H1 (cell line): ENCODE results near the gene PLLP. TPM values are rescaled to one million over a fixed set of nuclear protein-coding genes. Genes with fewer than 3 reads are reported as not detected.

ENCODE experiments used
- CTCF ChIA-PET: fragments of 300-600 bp; sonication (Branson Sonifier 250); formaldehyde crosslinking; loops from one replicate; lab custom pipeline; 2021; ENCODE audit not compliant: partially characterized antibody; lab: Charles Lee
- POLR2A ChIA-PET: fragments of 300-600 bp; sonication (Branson Sonifier 250); formaldehyde crosslinking; loops from one replicate; lab custom pipeline; 2021; ENCODE audit warnings: inconsistent platforms; ENCODE audit not compliant: partially characterized antibody; lab: Charles Lee
- DNase-seq, 2 experiments: peaks; one replicate each; pipeline versions ENCODE4 v3.0.0 to v3.0.0-alpha.2; 2010 to 2022; ENCODE audit warnings: low spot score in 2 of 2, low read depth in 1 of 2, mixed read lengths in 1 of 2
- FAIRE-seq: peaks from 2 replicates; lab custom pipeline; 2011; peaks lifted over from hg19 to GRCh38; lab: Jason Lieb, UNC
- H2AFZ ChIP-seq: 2 replicates; pipeline ENCODE4 v1.8.1; 2012; ENCODE audit warnings: low read length, inconsistent platforms
- H2AK5ac ChIP-seq: 2 replicates; pipeline ENCODE4 v1.6.1; 2013; ENCODE audit warnings: low read depth, low read length
- H2BK120ac ChIP-seq: replicated peaks from 2 replicates; pipeline ENCODE3; 2013; ENCODE audit warnings: low read depth, low read length, inconsistent platforms
- H2BK12ac ChIP-seq: 2 replicates; pipeline ENCODE4 v1.6.1; 2013; ENCODE audit warnings: low read depth, low read length
- H2BK15ac ChIP-seq: 2 replicates; pipeline ENCODE4 v1.6.1; 2013; ENCODE audit warnings: low read length
- H2BK20ac ChIP-seq: 2 replicates; pipeline ENCODE4 v1.6.1; 2013; ENCODE audit warnings: low read length
- H2BK5ac ChIP-seq: 2 replicates; pipeline ENCODE4 v1.6.1; 2013; ENCODE audit warnings: low read depth, low read length
- H3K14ac ChIP-seq: 2 replicates; pipeline ENCODE4 v1.6.1; 2013; ENCODE audit warnings: inconsistent platforms; ENCODE audit not compliant: insufficient read length
- H3K18ac ChIP-seq: 2 replicates; pipeline ENCODE4 v1.6.1; 2013; ENCODE audit warnings: low read length; ENCODE audit errors: extremely low read depth
- H3K23ac ChIP-seq: 2 replicates; pipeline ENCODE4 v1.6.1; 2013; ENCODE audit warnings: inconsistent platforms; ENCODE audit not compliant: insufficient read length
- H3K23me2 ChIP-seq: 2 replicates; pipeline ENCODE4 v1.6.1; 2013; ENCODE audit warnings: low read depth, low read length
- H3K27ac ChIP-seq: 2 replicates; pipeline ENCODE4 v1.6.1; 2011; ENCODE audit warnings: low read depth, low read length, inconsistent platforms
- H3K27me3 ChIP-seq, 4 experiments: replicated peaks in 1 of 4; 1 replicate in 1 of 4; 2 replicates in 3 of 4; pipeline versions ENCODE4 v1.6.1 to v1.8.1; 2011 to 2013; ENCODE audit warnings: low read length in 3 of 4, mild to moderate bottlenecking in 3 of 4, inconsistent platforms in 2 of 4, mixed read lengths in 2 of 4, moderate library complexity in 1 of 4; ENCODE audit not compliant: control insufficient read depth in 3 of 4, insufficient read depth in 3 of 4; ENCODE audit errors: extremely low read depth in 1 of 4
- H3K36me3 ChIP-seq, 4 experiments: 2 replicates each; pipeline versions ENCODE4 v1.6.1 to v1.8.1; 2011 to 2013; ENCODE audit warnings: mild to moderate bottlenecking in 4 of 4, low read length in 3 of 4, moderate library complexity in 2 of 4, control low read depth in 1 of 4, inconsistent platforms in 1 of 4; ENCODE audit not compliant: insufficient read depth in 4 of 4, control insufficient read depth in 2 of 4
- H3K4ac ChIP-seq: replicated peaks from 2 replicates; pipeline ENCODE3; 2013; ENCODE audit warnings: low read length, low read depth, mixed read lengths, inconsistent platforms; ENCODE audit not compliant: insufficient read length
- H3K4me1 ChIP-seq, 4 experiments: replicated peaks in 1 of 4; 1 replicate in 1 of 4; 2 replicates in 3 of 4; pipeline versions ENCODE4 v1.6.1 to v1.8.1; 2011 to 2013; ENCODE audit warnings: low read length in 3 of 4, inconsistent platforms in 2 of 4, mixed read lengths in 1 of 4; ENCODE audit not compliant: insufficient read depth in 4 of 4, control insufficient read depth in 3 of 4
- H3K4me2 ChIP-seq, 2 experiments: 2 replicates each; pipeline versions ENCODE4 v1.6.1 to v1.8.1; 2011 to 2013; ENCODE audit warnings: low read depth in 2 of 2, low read length in 2 of 2, control low read depth in 1 of 2, inconsistent platforms in 1 of 2, mild to moderate bottlenecking in 1 of 2; ENCODE audit not compliant: insufficient read depth in 1 of 2
- H3K4me3 ChIP-seq, 4 experiments: fragments of 200-600, 300-600 bp in 1 of 4; sonication (generic), shearing (Covaris generic), sonication (Bioruptor Twin) in 1 of 4; 2 replicates each; pipeline versions ENCODE4 v1.5.1 to v1.8.1; 2011 to 2016; ENCODE audit warnings: low read length in 4 of 4, low read depth in 3 of 4, control low read depth in 2 of 4, inconsistent platforms in 2 of 4, mild to moderate bottlenecking in 2 of 4, mixed read lengths in 1 of 4, moderate library complexity in 1 of 4; ENCODE audit not compliant: insufficient read depth in 2 of 4; ENCODE audit errors: extremely low read depth in 1 of 4
- H3K56ac ChIP-seq: replicated peaks from 2 replicates; pipeline ENCODE3; 2013; ENCODE audit warnings: low read depth, mild to moderate bottlenecking, mixed read lengths, low read length, inconsistent platforms; ENCODE audit not compliant: insufficient read length
- H3K79me1 ChIP-seq: 2 replicates; pipeline ENCODE4 v1.6.1; 2013; ENCODE audit warnings: low read depth, low read length, control low read depth
- H3K79me2 ChIP-seq, 2 experiments: 2 replicates each; pipeline versions ENCODE4 v1.6.1 to v1.8.1; 2012 to 2013; ENCODE audit warnings: low read length in 2 of 2, mild to moderate bottlenecking in 2 of 2, inconsistent platforms in 1 of 2; ENCODE audit not compliant: insufficient read depth in 2 of 2, control insufficient read depth in 1 of 2
- H3K9ac ChIP-seq, 4 experiments: replicated peaks in 1 of 4; 1 replicate in 1 of 4; 2 replicates in 3 of 4; pipeline versions ENCODE4 v1.6.1 to v1.8.1; 2011 to 2013; ENCODE audit warnings: low read depth in 3 of 4, low read length in 3 of 4, control low read depth in 2 of 4, mild to moderate bottlenecking in 2 of 4, moderate library complexity in 2 of 4, inconsistent platforms in 1 of 4; ENCODE audit errors: extremely low read depth in 1 of 4
- H3K9me3 ChIP-seq, 2 experiments: 2 replicates each; pipeline versions ENCODE4 v1.6.1 to v1.8.1; 2012 to 2013; ENCODE audit warnings: mild to moderate bottlenecking in 2 of 2, moderate library complexity in 2 of 2, control low read depth in 1 of 2, inconsistent platforms in 1 of 2, low read depth in 1 of 2, low read length in 1 of 2, mixed read lengths in 1 of 2; ENCODE audit not compliant: insufficient read depth in 2 of 2
- H4K20me1 ChIP-seq, 2 experiments: replicated peaks in 1 of 2; 2 replicates each; pipeline versions ENCODE3 to v1.8.1; 2011 to 2013; ENCODE audit warnings: inconsistent platforms in 2 of 2, low read length in 2 of 2, mild to moderate bottlenecking in 1 of 2; ENCODE audit not compliant: insufficient read depth in 2 of 2, control insufficient read depth in 1 of 2
- H4K5ac ChIP-seq: 2 replicates; pipeline ENCODE4 v1.6.1; 2013; ENCODE audit warnings: low read length, low read depth, mixed read lengths, inconsistent platforms; ENCODE audit not compliant: insufficient read length
- H4K8ac ChIP-seq: 2 replicates; pipeline ENCODE4 v1.8.0; 2013; ENCODE audit warnings: mild to moderate bottlenecking, moderate library complexity, low read length, inconsistent platforms; ENCODE audit not compliant: insufficient read depth; ENCODE audit errors: extremely low read depth
- H4K91ac ChIP-seq: replicated peaks from 2 replicates; pipeline ENCODE3; 2013; ENCODE audit warnings: low read length, mixed read lengths, inconsistent platforms; ENCODE audit not compliant: insufficient read length
- CBX5 ChIP-seq: fragments of 300-800, 300-1000 bp; sonication (generic); IDR thresholded peaks from 2 replicates; pipeline ENCODE4 v1.7.1; 2016; ENCODE audit warnings: antibody characterized with exemption, low read length, low read depth
- HDAC2 ChIP-seq, 2 experiments: fragments of 300-600 bp in 1 of 2; sonication (generic) in 1 of 2; IDR thresholded peaks; 2 replicates each; pipeline ENCODE4 v1.6.1; 2011 to 2012; ENCODE audit warnings: low read depth in 2 of 2, low read length in 2 of 2, mild to moderate bottlenecking in 2 of 2, moderate library complexity in 2 of 2, borderline replicate concordance in 1 of 2, inconsistent platforms in 1 of 2
- HDAC6 ChIP-seq: IDR thresholded peaks from one replicate; pipeline ENCODE4 v1.7.1; 2012; ENCODE audit warnings: low read depth, mild to moderate bottlenecking, inconsistent platforms, low read length, moderate library complexity
- JUND ChIP-seq: IDR thresholded peaks from 2 replicates; pipeline ENCODE4 v1.6.1; 2011; ENCODE audit warnings: mild to moderate bottlenecking, improper control_type of control experiment, low read length
- RNF2 ChIP-seq: fragments of 200-900, 300-1000 bp; sonication (generic); IDR thresholded peaks from 2 replicates; pipeline ENCODE4 v1.7.1; 2016; ENCODE audit warnings: borderline replicate concordance, low read depth, mild to moderate bottlenecking, antibody characterized with exemption, low read length; ENCODE audit not compliant: poor library complexity, severe bottlenecking; ENCODE audit errors: missing control alignments
- ZNF274 ChIP-seq: IDR thresholded peaks from 2 replicates; pipeline ENCODE4 v1.7.0; 2012; ENCODE audit warnings: low read length, borderline replicate concordance; ENCODE audit errors: extremely low read depth
- WGBS, 2 experiments: shearing (Covaris generic) in 1 of 2; methylation state at CpG; one replicate each; pipeline versions ENCODE4 v1.1.6 to v1.1.7; 2013 to 2015; ENCODE audit warnings: low lambda C conversion rate in 2 of 2, mixed read lengths in 2 of 2, inconsistent platforms in 1 of 2, low coverage in 1 of 2, missing lambda C conversion rate in 1 of 2; ENCODE audit not compliant: insufficient replicate concordance in 2 of 2, insufficient coverage in 1 of 2, insufficient read length in 1 of 2; ENCODE audit errors: extremely low coverage in 1 of 2, missing lambda C conversion rate in 1 of 2; 5-methylcytosine and 5-hydroxymethylcytosine counted together
- polyA plus RNA-seq, 7 experiments: library from polyadenylated mRNA; depleted of rRNA in 3 of 7; stranded (reverse) in 5 of 7; unstranded in 2 of 7; fragments of >200 nt in 5 of 7; fragments of 200-250 nt in 2 of 7; gene quantifications; 1 replicate in 5 of 7; 2 replicates in 1 of 7; 4 replicates in 1 of 7; pipeline versions ENCODE4 v1.2.1 to v1.2.3, GENCODE V29; 2011 to 2013; ENCODE audit warnings: missing spikeins in 2 of 7, mixed read lengths in 2 of 7
- total RNA-seq: library from RNA; stranded (reverse); fragmentation: NEBNext Ultra II Directional; extraction: Animal tissue kit (Norgen Biotek cat#: 25700); gene quantifications from 2 replicates; pipeline ENCODE4 v1.2.1, GENCODE V29; 2021

Gene PLLP
- total and polyA plus RNA-seq, 2 of the 8 experiments (the other 6 are each of a cell fraction or from before 2014, with no cell fraction given): 2.9 to 10.6 TPM

GRCh38 chr16:57242650-57243049 lies 41.8 kb downstream of the PLLP start:
- H2BK120ac ChIP-seq: no peak overlapping the region
- no peak overlapping the region for H4K91ac ChIP-seq
- no peak overlapping the region for H2BK20ac ChIP-seq
- H2BK5ac ChIP-seq: no peak overlapping the region
- no peak overlapping the region for H3K23ac ChIP-seq
- FAIRE-seq (no peak), DNase-seq (no peak)
- no peak overlapping the region for H3K27ac ChIP-seq
- H3K18ac ChIP-seq: no peak overlapping the region
- H3K9me3 ChIP-seq: no peaks in the 10 kb centered on the region
- H3K9ac ChIP-seq: no peak overlapping the region
- H2BK15ac ChIP-seq: no peak overlapping the region
- H2BK12ac ChIP-seq: no peak overlapping the region
- no peak overlapping the region for H3K56ac ChIP-seq
- H3K79me1 ChIP-seq: no peaks in the 10 kb centered on the region
- 86% methylated on average over 2 of the region's 2 CpGs; no CpG with 5 or more reads in 1 of the 2 experiments for WGBS, 2 experiments
- H3K4ac ChIP-seq: no peak overlapping the region
- H2AK5ac ChIP-seq: no peak overlapping the region
- no peaks in the 10 kb centered on the region; a peak in 1 of 7 replicates for H3K4me1 ChIP-seq
- H3K27me3 ChIP-seq: no peaks in the 10 kb centered on the region
- H3K23me2 ChIP-seq: peaks cover 3% of the 10 kb centered on the region
- H4K5ac ChIP-seq: no peak overlapping the region
- POLR2A ChIA-PET: interaction anchor here (1.8 kb wide), 1 partner anchor 13 kb away, joined by 6 read pairs; no protein-coding TSS in a partner anchor
- no peak overlapping the region for H3K14ac ChIP-seq
- H3K36me3 ChIP-seq: peaks cover 0 to 10% (median 1%) of the 10 kb centered on the region in 4 experiments; a peak in 4 of 8 replicates
- CTCF ChIA-PET: interaction anchor here (0.8 to 2.5 kb wide), 3 partner anchors 55 to 174 kb away, joined by 3 to 7 read pairs (median 4); partner anchors contain the start of gene CPNE2
- H2AFZ ChIP-seq: no peak overlapping the region
- H4K8ac ChIP-seq: no peak overlapping the region
- no peaks in the 10 kb centered on the region for H3K79me2 ChIP-seq
- H3K4me2 ChIP-seq: no peak overlapping the region
- H3K4me3 ChIP-seq: no peak overlapping the region
- no peaks in the 10 kb centered on the region for H4K20me1 ChIP-seq
- TF ChIP-seq HDAC2 (IDR thresholded peaks at IDR 0.05; ENCODE audit: borderline replicate concordance in 1 of 2, low read depth in 2 of 2, low read length in 2 of 2) (no peak), CBX5 (no peak), RNF2 (no peak), ZNF274 (no peak), JUND (no peak), HDAC6 (no peak)
